ENCODE data around the gene NPY1R. TPM values are rescaled to one million over a fixed set of nuclear protein-coding genes. Genes with fewer than 3 reads are reported as not detected.

Gene NPY1R
- total RNA-seq, result not detected in 2 replicates

GRCh38 chr4:163332526-163333406 lies at the start of gene NPY1R:
Gene NPY1R, minus strand, starts transcription at chr4:163332596. Its CDS starts 6,042 bp downstream, at chr4:163326554.

DNA sequence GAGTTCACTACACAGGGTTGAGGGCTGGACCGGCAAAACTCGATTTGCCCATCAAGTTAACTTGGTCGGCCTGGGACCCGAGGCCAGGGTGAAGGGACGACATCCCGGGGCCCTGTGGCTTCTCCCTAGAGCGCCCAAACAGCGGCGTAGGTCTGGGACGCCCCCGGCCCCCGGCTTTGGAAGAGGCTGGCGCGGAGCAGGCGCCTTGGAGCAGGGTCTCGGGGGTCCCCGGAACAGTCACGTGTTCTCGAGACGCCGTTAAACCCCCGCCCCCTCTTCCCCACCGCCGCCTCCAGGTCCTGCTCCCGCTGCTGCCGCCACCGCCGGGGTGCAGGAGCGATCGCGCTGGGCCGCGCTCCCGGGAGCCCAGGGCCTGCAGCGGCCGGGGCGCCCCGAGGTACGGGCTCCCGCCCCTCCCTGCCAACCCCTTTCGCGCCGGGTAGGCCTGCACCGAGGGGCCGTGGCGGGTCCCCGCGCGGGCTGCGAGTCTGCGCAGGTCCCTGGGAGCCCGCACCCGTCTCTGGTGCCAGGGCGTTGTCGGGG lies 11.3 kb upstream of the NPY1R start, which contains the start of gene NPY5R:
TSS of gene NPY5R (plus strand) at position 289 of the 543 bp plus-strand sequence. CDS start 6,382 bp downstream, outside the sequence.

Other genes starting within 250 kb of the NPY1R start
- gene NAF1, start 165.7 kb downstream of the NPY1R start, total RNA-seq, result 7.3 and 8.3 TPM in 2 replicates
- not detected in 2 replicates for gene NPY5R, start 11.3 kb upstream of the NPY1R start, total RNA-seq
- not detected in 2 replicates for gene TKTL2, start 141.2 kb upstream of the NPY1R start, total RNA-seq
- 11.7 and 28.2 TPM in 2 replicates for gene TMA16, start 162.1 kb upstream of the NPY1R start, total RNA-seq